NCI-H2107 (cell line): ENCODE results near the gene C2CD4B.

Experiments used
- DNase-seq: peaks from one replicate; lab custom pipeline; 2025; lab: John Stamatoyannopoulos, UW

C2CD4B gene

DNA sequence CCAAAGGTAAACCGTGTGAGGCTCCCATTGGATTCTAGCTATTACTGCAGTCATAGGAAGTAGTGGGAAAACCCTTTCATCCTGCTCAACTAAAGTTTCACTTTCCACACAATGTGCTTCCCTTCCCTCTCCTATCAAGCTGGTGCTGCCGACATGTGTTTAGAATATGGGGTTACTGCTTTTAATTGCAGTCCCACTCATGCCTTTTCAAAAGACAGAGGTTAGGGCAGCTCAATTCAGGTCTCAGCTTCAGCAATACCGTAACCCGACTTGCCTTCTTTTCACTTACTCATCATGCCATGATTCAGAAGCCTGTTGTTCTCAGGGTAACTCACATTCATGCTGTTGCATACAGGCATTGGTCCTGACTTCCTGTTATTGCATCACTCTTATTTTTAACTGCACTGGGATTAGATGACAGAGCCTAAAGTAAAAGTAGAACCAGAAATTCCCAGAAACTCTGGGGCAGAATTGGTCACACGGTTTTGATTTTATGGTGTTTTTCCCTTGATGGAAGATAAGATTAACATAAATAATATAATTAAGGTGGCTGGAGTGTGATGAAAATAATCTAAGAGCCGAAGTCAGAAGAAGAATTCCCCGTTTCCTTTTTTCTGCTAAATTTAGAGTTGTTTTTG is 45.7 kb downstream of the C2CD4B start:
- DNase-seq, result no peak

DNA sequence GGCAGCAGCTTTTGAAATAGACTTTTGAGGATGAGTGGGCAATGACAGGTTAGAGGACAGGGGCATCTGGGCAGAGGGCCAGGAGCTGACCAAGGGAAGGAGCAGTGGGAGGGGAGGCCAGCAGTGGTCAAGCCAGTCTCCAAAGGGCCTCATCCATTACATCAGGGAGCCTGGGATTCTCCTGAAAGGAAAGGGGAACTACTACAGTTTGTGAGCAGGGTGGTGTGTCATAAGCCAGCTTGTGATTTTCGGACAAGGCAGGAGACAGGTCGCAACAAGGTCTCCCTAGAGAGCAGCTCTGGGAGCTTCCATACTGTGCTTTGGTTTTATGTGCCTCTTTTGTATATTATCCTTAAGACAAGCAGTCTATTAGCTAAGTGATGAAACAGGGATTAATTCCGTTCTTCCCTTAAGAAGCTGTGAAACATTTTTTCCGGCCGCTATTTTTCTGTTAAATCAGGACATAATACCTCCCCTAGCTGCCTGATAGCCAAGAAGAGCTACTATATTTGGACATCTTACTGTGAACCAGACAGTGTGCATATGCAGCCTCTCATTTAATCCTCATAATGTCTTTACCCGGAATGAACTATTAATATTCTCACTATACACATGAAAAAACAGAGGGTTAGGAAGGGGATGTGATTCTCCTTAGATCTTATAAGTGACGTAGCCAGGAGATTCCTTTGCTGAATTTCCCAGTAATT is 46.4 kb downstream of the C2CD4B start:
- DNase-seq, result no peak

DNA sequence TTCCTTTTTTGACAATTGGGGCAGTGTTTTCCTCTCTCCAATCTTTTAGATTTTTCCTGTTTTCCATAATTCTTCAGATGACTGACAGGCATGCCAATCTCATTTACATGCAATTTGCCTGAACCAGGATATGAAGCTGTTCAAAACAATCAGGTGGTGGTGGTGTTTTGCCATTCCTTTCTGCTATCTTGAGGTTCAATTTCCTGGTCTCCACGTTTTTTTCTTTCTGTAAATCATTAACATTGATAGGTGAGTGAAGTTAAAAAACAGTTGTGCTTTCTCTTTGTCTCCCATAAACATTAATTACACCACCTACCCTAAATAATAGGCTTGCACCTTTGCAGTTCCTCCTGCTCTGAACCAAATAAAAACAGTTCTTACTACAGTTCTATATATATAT is 49.2 kb downstream of the C2CD4B start:
- DNase-seq, result no peak
